NCI-H2081 (cell line): ENCODE measurements around the gene RAB35.

Experiments
- DNase-seq, 2 experiments: peaks; one replicate each; lab custom pipeline; 2025; lab: John Stamatoyannopoulos, UW

Gene RAB35

DNA sequence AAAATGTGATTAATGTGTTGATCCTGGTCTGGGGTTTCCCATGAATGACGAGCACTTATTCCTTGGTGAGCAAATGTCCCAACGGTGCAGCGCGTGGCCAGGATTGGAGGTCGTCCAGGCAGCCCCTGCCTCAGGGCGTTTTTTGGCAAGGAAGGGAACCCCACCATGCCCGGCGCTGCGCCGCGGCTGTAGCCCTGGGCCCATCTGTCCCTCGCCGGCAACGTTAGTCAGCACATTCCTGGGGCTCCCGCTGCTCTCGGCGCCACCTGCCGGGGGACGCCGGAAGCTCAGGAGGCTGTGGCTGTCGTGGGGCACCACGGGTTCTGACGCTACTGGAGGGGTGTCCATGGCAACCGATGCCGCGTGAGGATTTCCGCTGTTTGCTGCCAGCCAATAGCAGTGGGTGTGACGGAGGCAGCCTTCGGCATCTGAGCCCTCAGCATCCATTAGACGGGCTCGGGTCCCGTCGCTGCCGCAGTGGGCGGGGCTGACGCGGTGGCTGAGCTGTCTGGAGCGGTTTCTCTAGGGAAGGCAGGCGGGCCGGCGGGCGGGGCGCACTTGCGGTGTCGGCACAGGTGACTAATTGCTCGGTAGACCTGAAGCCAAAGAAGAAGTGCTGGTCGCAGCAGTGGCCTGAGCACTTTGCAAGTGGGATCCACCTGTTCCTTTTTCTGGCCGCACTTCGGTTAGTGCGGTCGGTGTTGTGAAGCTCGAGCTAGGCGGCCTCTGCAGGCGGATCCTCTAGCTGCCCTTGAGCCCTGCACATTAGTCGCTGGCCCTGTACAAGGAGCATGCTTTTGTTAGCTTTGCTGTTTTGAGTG lies 29.5 kb downstream of the RAB35 start:
- DNase-seq: peak; percentile 99

DNA sequence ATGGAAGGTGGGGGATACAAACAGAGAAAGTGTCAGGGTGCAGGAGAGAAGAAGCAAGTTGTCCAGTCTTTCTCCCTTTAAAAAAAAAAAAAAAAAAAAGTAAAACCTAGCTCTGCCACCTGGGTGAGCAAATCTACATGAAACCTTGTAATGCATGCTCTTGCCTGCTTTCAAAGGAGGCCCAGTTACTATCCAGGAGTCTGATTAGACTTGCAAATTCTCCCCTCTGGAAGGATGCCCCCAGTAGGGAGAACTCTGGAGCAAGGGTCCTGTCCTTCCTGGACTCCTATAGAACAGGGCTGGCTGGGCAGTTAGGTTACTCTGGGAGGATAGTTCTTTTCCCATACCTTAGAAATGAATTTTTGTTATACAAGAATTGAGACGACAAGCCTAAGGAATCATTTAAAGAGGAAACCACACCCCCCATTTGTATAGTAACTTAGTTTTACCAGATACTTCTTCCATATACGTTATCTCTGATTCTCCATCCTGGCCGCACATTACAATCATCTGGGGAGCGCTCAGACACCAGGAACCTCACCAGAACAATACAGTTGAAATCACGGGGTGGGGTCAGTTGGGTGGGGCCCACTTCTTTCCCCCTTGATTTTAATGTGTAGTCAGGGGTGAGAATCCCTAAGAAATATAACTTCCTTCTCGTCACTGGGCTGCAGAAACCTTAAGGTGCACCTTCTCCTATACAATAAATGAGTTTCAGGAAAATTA lies 30.5 kb downstream of the RAB35 start:
- DNase-seq: no peak

DNA sequence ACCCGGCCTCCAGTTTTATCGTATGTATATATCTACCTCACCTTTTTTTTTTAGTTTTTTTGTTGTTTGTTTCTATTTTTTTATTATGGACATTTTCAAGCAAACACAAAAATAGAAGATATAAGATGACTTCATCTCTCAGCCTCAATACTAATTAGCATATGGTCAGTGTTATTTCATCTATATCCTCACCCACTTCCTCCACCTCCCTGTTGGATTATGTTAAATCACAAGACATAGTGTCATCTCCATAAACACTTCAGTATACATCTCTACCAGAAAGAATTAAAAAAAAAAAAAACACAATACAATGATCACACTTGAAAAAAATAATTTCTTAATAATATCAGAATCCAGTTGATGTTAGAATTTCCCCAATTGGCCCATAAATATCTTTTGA lies 34.9 kb downstream of the RAB35 start:
- DNase-seq: no peak

DNA sequence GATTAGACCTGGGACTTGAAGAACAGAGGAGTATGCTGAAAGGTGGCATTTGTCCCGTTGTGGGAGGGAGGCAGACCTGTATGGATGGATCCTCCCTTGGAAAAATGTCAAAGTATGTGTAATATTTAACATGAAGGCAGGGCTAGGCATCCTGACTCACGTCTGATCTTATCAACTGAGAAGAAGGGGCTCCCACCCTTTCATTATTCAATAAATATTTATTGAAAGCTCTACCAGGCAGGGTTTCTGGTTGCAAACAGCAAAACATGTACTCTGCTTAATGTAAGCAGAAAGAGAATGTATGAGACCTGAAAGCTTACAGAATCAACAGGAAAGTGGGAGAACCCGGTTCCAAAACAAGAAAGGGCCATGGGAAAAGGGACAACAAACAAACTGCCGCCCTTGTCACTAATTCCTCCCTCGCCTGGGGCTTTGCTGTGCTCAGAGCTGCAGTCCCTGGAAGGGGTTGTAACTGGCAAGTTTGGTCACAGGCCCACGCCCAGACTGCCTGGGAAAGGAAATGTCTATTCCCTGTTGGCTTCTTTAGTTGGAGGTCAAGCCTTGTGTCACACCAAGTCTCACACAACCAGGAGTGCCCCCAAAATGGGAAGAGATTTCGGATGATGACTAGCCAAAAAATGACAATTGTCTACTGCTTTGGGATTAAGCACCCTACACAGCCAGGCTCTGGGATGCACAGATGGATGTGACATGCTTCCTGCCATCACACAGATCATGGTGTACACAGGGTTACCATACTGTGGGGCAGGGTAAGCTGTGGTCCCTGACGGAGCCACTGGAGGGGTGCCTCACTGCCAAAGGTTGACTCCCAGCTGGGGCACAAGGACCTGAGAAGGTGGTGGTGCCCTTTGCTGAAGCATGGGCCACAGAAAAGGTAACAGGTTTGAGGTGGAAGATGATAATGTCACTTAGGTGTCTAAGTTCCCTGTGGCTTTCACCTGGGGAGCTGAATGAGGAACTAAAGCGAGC lies 36.8 kb downstream of the RAB35 start:
- DNase-seq: no peak

DNA sequence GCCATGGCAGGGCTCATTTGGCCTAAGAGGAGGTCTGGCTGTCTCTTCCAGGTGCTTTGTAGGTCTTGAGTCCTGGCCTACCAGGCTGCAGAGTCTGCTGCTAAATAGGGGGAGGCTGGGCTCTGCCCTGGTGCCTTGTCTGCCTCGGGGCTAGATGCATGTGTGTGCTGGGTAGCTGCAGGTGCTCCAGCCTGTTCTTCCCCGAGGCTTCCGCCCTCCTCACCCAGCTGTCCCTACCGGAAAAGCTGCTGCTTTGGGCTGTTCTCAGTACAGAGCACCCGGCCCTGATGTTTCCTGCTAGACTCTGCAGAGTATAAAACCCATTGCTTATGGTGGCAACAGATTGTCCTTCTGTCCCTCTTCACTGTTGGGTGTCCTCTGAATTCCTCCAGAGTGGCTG lies 37.7 kb downstream of the RAB35 start:
- no peak for DNase-seq

DNA sequence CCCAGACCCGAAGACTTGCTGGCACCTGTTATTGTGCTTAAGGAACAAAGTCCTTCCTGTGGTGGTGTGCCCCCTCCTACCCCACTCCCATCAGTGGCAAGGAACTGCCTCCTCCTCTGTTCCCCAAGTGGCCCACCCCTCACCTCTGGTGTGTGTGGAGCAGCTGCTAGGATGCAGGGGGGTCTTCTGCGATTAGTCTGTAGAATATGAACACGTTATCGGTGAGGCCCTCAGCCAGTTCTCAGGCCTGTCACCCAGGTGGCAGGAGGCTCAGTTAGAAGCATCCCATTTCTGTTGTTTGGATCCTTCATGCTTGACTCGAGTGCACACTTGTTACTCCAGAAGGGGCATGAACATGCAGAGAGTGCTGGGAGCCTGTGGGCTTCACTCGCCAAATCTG lies 39.3 kb downstream of the RAB35 start:
- no peak for DNase-seq

DNA sequence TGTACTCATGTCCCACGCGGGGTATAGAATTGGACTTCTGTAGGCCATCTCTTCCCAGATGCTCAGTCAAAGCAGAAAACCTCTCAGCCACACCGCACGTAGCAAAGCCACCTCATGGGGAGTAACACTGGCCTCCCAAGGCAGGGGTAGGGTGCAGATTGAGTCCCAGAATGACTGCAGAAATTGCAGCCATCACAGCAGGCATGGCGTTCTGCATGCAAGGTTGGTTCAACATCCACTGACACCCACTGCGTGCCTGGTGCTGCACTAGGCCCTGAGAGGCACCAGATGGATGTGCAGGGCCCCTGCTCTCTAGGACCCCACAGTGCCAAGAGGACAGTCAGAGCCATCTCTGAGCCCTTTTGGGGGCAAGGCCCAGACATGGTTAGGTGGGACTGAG lies 39.9 kb downstream of the RAB35 start:
- DNase-seq: no peak

DNA sequence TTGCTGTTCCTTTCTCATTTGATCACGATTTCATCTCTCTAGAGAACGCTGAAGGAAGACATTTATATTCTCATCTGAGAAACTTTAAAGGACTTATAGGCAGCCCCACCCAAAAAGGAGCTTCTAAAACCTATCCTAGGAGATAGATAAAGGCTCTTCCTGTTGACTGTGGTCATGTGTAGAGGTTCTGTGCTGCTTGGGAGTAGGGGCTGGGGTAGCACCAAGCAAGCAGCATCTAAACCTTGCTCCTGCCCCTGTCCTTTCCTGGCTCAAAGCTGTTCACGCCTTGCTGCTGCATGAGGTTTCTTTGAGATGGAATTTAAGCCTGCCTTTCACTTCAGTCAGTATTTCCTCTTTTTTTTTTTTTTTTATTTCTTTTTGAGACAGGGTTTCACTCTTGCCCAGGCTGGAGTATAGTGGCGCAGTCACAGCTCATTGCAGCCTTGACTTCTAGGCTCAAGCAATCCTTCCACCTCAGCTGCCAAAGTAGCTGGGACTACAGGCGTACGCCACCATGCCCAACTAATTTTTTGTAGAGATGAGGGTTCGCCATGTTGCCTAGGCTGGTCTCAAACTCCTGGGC lies 41.4 kb downstream of the RAB35 start:
- no peak for DNase-seq

DNA sequence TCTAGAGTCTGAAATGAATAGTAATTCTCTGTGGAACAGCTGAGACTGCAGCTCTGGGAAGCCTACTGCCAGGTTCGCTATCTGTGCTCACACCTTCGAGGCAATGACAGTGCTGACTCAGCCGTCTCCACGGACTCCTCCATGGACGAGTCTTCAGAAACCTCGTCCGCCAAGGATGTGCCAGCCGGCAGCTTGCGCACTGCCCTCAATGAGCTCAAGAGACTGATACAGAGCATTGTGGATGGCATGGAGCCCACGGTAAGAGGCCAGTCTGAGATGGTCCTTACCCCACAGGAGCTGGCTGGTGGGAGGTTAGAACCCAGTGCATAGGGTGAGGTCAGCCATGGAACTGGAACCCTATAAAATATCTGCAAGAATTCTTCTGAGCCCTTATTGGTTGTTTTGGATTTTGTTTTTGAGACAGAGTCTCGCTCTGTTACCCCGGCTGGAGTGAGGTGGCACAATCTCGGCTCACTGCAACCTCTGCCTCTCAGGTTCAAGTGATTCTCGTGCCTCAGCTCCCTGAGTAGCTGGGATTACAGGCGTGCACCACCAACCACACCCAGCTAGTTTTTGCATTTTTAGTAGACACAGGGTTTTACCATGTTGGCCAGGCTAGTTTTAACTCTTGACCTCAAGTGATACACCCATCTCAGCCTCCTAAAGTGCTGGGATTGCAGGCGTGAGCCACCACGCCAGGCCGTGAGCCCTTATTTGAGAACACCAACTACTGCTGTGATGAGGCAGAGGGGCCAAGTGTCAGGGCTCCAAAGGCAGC lies 43.9 kb downstream of the RAB35 start:
- DNase-seq: no peak

DNA sequence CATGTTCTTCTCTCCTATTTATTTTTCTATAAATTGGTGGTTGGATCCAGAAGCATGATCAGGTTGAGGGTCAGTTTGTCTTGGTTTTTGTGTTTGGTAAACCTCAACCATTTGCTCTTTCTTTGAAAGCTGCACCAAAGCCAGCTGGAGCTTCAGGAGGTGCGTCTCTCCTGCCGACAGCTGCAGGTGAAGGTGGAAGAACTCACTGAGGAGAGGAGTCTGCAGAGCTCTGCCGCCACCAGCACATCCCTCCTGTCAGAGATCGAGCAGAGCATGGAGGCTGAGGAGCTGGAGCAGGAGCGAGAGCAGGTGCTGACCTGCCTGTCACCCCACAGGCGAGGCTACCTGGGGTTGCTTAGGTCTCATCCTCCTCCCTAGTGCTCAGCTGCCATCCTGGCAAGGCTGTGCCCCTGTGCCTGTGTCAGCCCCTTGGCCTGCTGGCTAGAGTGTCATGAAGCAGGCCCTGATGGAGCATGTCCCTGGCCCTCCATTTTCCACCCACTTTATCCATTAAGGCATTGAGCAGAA lies 45.0 kb downstream of the RAB35 start:
- DNase-seq: no peak

DNA sequence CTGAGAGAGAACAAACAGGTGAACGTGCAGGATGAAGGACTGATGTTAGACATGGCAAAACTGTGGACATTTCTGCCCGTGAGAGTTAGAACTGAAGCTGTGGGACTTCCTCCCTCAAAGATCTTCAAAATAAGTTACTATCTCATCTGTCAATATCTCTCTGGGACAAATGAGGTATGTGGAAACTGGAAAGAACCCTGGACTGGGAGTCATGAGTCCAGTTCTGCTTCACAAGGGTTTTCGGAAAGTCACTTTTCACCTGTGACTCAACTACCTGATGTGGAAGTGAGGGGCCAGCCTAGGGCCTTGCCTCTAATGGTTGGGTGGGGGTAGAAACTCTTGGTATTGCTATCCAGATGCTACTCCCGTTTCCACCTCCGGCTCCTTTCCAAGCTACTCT lies 47.3 kb downstream of the RAB35 start:
- DNase-seq: no peak

DNA sequence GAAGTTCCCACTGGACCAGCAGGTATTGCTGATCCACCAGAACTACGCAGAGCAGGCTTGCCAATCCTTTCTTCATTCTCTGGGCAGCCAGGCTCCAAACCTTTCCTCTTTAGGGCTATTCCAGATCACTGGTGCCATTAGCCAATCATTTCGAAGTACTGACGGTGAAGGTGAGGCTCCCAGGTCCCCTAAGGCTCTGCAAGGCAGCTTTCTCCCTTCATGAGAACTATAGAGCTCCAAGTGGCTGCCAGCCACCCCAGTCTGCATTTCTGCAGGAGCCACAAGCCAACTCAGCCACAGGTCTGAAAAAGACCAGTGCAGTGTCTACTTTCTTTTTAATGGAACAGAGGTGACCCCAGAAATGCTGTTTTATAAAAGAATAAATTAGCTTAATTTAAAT lies 48.7 kb downstream of the RAB35 start:
- DNase-seq: no peak

DNA sequence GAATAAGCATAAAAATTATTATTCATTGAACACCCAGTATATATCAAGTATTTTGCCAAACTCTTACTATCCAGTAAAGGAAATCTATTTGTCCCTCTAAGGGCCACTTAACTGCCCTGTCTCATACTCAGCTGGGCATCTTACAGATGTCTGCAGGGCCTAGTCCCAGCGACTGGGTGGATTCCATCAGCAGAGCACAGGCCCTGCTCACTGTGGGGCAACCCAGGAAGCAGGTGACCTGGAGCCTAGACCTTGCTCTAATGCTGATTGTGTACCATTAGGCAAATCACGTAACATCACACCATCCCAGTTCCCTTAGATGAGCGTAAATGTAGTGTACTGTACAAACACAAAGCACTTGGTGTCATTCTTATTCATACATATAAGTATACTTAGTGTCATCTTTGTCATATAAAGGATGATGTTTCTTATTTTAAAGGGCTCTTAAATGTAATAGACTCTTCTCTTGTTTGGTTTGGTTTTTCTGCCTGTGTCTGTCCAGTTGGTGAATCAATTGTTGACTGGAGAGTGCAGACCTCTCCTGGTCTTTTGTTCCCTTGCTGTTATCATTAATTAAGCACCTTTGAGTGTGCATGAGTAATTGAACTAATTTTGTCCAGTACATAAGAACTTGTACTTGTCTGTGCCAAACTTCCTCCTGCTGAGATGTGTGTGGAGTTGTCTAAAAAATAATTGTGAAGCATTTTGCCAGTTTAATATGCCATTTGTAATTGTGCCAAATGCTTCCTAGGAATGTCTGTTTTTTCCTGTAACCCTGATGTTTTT lies 49.3 kb downstream of the RAB35 start:
- DNase-seq: peak in 1 of 2 experiments; percentile 46

DNA sequence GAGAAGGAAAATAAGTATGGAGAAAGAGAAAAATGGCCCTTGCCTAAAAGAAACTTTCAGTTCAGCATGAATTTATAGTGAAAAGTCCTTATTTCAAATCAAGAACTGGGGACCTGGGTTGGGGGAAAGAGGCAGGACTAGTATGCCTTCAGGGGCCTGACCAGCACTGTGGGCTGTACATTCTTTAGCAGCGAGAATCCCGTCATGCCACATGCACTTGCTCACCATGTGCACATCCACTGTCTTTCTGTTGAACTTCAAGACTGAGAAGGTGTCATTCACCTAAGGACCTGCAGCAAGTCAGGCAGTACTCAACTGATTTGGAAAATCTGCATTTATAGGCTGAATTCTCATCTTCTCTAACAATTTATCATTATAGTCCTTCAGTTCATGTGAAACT lies 50.2 kb downstream of the RAB35 start:
- DNase-seq: no peak

DNA sequence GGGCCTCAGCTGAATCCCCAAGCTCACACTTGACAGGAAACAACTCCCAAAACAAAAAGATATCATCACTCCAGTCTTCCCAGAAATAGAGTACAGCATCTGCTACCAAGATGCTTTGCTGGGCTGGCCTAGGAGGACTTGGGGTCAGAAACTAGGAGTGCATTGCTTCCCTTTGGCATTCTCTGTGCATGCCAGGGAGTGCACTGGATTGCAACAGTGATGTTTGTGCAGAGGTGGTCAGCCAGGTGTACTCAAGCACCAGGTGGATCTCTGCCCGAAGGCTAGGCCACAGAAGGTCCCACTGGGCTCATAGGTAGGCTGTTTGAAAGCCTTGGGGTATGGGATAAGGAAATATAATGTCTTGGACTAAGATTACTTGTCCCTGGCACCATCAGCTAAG lies 51.1 kb downstream of the RAB35 start:
- no peak for DNase-seq

DNA sequence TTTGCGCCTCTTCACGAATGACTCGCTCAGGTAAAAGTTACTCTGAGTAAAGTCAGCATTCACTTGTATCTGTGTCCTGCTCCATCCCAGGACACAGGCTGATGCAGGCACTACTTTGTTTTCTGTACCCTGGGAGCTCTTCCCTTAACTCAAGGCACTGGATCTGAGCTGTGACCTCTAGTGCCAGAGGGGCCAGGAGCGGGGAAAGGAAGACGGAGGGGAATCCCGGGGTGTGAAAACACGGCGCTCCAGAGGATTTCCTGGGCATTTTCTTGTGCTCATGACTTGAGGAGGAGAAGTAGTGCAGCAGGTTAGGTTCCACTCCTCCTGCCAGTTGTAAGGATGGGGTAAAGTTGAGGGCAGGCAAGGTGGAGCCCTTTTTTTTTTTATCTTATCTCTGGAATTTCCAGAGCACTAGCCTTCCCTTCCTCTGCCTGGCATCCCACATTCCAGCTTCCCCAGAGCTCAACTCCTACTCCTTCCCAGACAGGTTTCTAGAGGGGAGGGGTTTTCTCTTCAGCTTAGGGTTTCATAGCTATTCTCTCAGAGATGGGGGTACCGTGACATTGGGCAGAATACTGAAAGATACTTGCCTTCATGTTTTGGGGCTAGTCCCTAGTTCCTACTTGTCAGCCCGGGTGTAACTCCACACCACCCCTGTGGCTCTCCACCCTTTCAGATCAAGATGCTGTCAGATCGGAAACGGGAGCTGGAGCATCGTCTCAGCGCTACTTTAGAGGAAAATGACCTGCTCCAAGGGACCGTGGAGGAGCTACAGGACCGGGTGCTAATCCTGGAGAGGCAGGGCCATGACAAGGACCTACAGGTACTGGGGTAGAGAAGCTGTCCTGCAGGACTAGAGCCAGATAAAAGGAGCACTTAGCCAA lies 52.3 kb downstream of the RAB35 start:
- no peak for DNase-seq

DNA sequence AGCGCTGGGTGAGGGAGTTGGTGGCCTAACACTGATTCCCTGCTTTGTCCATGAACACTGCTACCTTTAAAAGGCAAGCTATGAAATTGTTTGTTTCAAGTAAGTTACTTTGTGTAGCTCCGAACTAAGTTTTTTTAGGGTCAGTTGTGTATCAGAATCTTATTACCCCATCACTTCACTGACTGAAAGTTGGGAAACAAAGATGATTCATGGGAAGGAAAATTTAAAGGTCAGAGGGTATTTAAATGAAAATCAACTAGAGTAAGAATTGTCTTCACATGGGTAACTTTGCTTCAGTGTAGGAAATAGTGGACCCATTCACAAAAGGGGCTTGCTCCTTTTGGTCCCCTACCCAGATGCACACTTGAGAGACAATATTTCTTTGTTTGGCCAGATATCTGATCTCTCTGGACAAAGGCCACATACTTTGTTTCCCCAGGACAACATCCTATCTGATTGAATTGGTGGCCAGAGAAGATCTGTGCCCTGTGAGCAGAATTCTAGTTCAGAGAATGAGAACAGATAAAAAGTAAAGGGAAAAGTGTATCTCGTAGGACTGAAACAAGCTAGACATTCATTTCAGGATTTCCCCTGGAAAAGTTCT lies 53.5 kb downstream of the RAB35 start:
- DNase-seq: no peak

DNA sequence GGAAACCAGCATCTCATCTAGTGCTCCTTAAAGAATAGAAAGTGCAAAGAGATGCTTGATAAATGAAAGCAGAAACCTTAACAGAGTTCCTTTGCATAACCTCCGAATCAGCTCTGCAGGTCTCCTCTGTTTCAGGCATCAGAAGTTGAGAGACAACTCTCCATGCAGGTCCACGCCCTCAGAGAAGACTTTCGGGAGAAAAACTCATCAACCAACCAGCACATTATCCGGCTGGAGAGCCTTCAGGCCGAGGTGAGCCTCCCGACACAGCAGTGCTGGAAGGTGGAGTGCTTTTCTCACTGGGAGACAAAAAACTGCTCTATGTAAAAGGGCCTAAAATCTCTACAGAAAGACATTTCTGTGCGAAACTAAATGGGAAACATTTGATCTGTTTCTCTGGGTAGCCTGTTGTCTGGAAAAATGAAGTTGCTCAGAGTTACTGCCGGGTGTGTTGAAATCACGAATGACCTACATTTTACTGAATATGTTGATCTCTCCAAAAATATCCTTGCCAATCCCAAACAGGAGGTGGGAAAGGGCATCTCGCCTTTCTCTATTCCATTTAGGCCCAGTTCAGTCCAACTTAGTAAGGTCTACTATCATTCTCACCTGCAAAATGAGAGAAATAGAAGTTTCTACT lies 54.9 kb downstream of the RAB35 start:
- DNase-seq: no peak
